Suprapubic skin (tissue), 4 donors: ENCODE measurements around the gene ARSB. TPM values are rescaled to one million over a fixed set of nuclear protein-coding genes. Genes with fewer than 3 reads are reported as not detected.
A peak's percentile ranks its signal among the peaks of the same experiment; 100 is the strongest.

Experiments used
- DNase-seq, 2 donors: peaks; one replicate each; pipeline ENCODE4 v3.0.0-alpha.2; 2019; ENCODE audit warnings: low spot score in 2 of 2
- H3K27ac ChIP-seq: fragments of 200-600 bp; sonication (generic); one replicate; pipeline ENCODE4 v1.5.1; 2019
- H3K27me3 ChIP-seq: fragments of 200-600 bp; sonication (generic); one replicate; pipeline ENCODE4 v1.5.1; 2019
- H3K36me3 ChIP-seq: fragments of 200-600 bp; sonication (generic); one replicate; pipeline ENCODE4 v1.5.1; 2019
- H3K4me1 ChIP-seq: fragments of 200-600 bp; sonication (generic); one replicate; pipeline ENCODE4 v1.5.1; 2019
- H3K4me3 ChIP-seq: fragments of 200-600 bp; sonication (generic); one replicate; pipeline ENCODE4 v1.5.1; 2019; ENCODE audit warnings: mild to moderate bottlenecking
- H3K9me3 ChIP-seq: fragments of 200-600 bp; sonication (generic); one replicate; pipeline ENCODE4 v1.5.1; 2019
- EP300 ChIP-seq: sonication (generic); formaldehyde crosslinking; IDR thresholded peaks from one replicate; pipeline ENCODE4 v1.6.1; 2017; ENCODE audit warnings: antibody characterized with exemption
- POLR2A ChIP-seq, 2 donors: fragments of 450-650 bp; IDR thresholded peaks; one replicate each; pipeline ENCODE4 v1.6.1; 2017; ENCODE audit warnings: antibody characterized with exemption in 2 of 2, mild to moderate bottlenecking in 2 of 2, moderate library complexity in 2 of 2
- POLR2AphosphoS5 ChIP-seq, 3 donors: sonication (generic); formaldehyde crosslinking; IDR thresholded peaks; one replicate each; pipeline ENCODE4 v1.6.1; 2017; ENCODE audit warnings: antibody characterized with exemption in 3 of 3
- WGBS: methylation state at CpG from one replicate; pipeline ENCODE4 v1.1.5; 2018; 5-methylcytosine and 5-hydroxymethylcytosine counted together
- total RNA-seq, 4 donors: library from RNA; depleted of rRNA; stranded (reverse); fragments of >200 nt; gene quantifications; one replicate each; pipeline ENCODE4 v1.1.0, GENCODE V29; 2016
- TF ChIP-seq, protein P1 (sequence below), 2 donors: fragments of 200-600 bp in 1 of 2; fragments of 450-650 bp in 1 of 2; sonication (generic) in 1 of 2; IDR thresholded peaks; one replicate each; pipeline ENCODE4 v1.5.1; 2016 to 2019; ENCODE audit warnings: antibody characterized with exemption in 2 of 2, mild to moderate bottlenecking in 1 of 2, moderate library complexity in 1 of 2

The ARSB gene
- total RNA-seq, 4 donors from 2014 or later: 3.1 to 5.1 (median 3.4) TPM

DNA sequence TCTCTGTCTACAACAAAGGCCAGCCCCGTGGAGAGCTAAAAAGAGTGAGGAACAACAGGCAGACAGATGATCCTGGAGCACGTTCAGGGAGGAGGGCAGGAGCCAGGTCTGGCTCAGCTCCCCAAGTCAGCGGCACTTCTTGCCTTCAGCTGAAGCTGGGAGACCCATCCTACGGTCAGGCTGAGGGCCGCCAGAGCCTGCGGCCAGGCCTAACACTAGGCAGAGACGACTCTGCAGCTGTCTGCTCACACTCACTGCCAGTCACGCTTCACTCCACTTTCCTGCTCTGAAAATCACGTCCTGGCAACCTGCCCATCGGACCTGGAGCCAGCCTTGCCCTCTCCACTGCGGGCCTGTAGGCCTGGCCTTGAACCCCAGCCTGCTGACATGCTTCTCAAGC lies 175.7 kb downstream of the ARSB start:
- Histone ChIP-seq H3K4me1 (no peaks in the 10 kb centered on the region), H3K9me3 (no peaks in the 10 kb centered on the region), H3K27me3 (no peaks in the 10 kb centered on the region), H3K4me3 (no peak overlapping the region), H3K27ac (no peak overlapping the region), H3K36me3 (no peaks in the 10 kb centered on the region)
- WGBS: 84% methylated on average over 11 of the region's 11 CpGs
- TF ChIP-seq POLR2AphosphoS5 (IDR thresholded peaks at IDR 0.05): no peak
- TF ChIP-seq POLR2A (IDR thresholded peaks at IDR 0.05): no peak
- no peak for TF ChIP-seq EP300
- TF ChIP-seq, protein P1, sequence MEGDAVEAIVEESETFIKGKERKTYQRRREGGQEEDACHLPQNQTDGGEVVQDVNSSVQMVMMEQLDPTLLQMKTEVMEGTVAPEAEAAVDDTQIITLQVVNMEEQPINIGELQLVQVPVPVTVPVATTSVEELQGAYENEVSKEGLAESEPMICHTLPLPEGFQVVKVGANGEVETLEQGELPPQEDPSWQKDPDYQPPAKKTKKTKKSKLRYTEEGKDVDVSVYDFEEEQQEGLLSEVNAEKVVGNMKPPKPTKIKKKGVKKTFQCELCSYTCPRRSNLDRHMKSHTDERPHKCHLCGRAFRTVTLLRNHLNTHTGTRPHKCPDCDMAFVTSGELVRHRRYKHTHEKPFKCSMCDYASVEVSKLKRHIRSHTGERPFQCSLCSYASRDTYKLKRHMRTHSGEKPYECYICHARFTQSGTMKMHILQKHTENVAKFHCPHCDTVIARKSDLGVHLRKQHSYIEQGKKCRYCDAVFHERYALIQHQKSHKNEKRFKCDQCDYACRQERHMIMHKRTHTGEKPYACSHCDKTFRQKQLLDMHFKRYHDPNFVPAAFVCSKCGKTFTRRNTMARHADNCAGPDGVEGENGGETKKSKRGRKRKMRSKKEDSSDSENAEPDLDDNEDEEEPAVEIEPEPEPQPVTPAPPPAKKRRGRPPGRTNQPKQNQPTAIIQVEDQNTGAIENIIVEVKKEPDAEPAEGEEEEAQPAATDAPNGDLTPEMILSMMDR (IDR thresholded peaks at IDR 0.05): no peak
- DNase-seq: no peak

DNA sequence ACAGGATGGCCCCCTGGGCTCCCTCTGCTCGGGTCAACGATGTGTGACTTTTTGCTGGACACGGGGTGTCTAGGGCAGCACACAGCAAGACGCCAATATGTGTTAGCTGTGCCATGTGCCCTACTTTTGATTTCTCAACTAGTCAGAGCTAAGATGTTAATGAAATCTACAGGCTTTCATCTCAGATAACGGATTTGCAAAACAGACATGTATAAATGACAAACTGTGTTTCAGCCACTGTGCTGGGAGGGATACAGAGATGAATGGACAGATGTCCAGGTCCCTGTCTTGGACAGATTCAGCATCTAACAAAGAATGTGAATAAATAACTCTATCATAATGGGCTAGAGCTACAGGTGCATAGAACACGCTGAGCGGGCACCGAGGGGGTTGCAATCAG lies 176.3 kb downstream of the ARSB start:
- no peak for TF ChIP-seq EP300
- TF ChIP-seq, protein P1 (IDR thresholded peaks at IDR 0.05): no peak
- TF ChIP-seq POLR2A (IDR thresholded peaks at IDR 0.05): no peak
- TF ChIP-seq POLR2AphosphoS5 (IDR thresholded peaks at IDR 0.05): no peak
- Histone ChIP-seq H3K27me3 (no peaks in the 10 kb centered on the region), H3K36me3 (no peaks in the 10 kb centered on the region), H3K4me3 (no peak overlapping the region), H3K9me3 (no peaks in the 10 kb centered on the region), H3K27ac (no peak overlapping the region), H3K4me1 (no peaks in the 10 kb centered on the region)
- WGBS: 80% methylated on average over 8 of the region's 8 CpGs
- no peak for DNase-seq

DNA sequence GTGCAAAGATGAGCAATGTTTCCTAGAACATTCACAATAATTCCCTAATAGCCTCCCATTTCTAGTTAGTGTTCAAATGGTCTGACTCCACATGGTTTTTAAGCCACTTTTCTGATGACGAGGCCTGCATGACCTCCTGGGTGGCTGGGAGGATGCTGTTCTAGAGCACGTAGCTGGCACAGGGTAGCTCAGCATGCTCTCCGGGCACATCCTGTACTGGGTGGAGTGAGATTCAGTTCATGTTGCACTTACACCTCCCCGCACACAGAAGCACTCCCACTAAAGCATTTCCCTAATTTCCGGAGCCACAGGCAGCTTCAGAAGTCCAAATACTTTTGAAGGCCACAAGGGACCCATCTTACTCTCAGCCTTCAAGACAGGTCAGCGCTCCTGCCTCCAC lies 176.7 kb downstream of the ARSB start:
- TF ChIP-seq POLR2AphosphoS5 (IDR thresholded peaks at IDR 0.05) (peak in 1 of 3 donors; percentile 15), POLR2A (IDR thresholded peaks at IDR 0.05) (no peak), EP300 (no peak)
- TF ChIP-seq, protein P1 (IDR thresholded peaks at IDR 0.05): no peak
- H3K4me3 ChIP-seq: no peak overlapping the region
- no peaks in the 10 kb centered on the region for H3K36me3 ChIP-seq
- H3K9me3 ChIP-seq: no peaks in the 10 kb centered on the region
- WGBS: 77% methylated on average over 6 of the region's 6 CpGs
- no peak for DNase-seq
- no peak overlapping the region for H3K27ac ChIP-seq
- H3K4me1 ChIP-seq: no peaks in the 10 kb centered on the region
- H3K27me3 ChIP-seq: no peaks in the 10 kb centered on the region

DNA sequence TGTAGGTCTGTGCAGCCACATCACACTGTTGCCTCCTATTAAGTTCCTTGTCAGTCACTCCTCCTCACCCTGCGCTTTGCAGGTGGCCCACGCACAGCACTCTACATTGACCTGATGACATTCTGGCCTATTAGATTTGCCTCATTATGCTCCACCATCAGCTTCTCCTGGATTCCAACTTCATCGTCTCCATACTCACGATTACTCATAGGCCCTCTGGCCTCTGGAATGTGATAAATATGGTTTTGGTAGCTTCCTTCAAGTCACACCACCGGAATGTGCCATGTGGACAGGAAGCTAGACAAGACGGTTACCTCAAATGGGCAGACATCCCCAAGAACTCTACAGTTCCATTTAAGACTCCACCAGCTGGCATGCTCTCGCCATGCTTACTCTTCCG lies 178.6 kb downstream of the ARSB start:
- Histone ChIP-seq H3K9me3 (no peaks in the 10 kb centered on the region), H3K36me3 (no peaks in the 10 kb centered on the region), H3K4me1 (no peaks in the 10 kb centered on the region), H3K4me3 (no peak overlapping the region), H3K27me3 (no peaks in the 10 kb centered on the region), H3K27ac (no peak overlapping the region)
- 94% methylated on average over 8 of the region's 8 CpGs for WGBS
- TF ChIP-seq POLR2A (IDR thresholded peaks at IDR 0.05) (no peak), POLR2AphosphoS5 (IDR thresholded peaks at IDR 0.05) (no peak), EP300 (no peak)
- TF ChIP-seq, protein P1 (IDR thresholded peaks at IDR 0.05): no peak
- no peak for DNase-seq

DNA sequence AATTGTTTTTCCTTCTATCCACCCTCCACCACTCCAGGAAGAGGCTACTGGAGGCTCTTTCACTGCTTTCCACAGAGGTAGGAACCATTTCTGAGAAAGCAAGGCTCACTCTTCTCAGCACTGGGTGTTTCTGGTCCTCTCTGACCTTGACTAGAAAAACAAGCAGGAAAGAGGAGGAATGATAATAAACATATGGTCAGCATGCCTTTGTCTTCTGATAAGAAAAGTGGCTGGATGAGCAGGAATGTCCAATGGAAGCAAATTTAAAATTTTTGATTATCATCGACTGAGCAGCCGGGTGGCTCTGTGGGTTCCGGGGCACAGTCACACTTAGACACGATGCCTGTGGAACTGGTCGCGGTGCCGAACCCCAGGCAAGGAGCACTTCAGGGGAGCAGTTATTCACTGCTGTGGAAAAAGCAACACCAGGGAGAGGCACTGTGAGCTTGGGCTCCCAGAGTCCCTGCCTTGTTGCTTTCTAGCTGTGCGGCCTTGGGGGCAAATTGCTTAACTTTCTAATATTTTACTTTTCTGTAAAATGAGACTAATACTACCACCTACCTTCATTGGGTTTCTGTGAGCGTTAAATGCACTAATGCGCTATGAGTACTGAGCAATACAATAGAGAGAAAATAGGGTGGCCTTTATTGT lies 179.5 kb downstream of the ARSB start:
- H3K27ac ChIP-seq: no peak overlapping the region
- no peaks in the 10 kb centered on the region for H3K4me1 ChIP-seq
- H3K27me3 ChIP-seq: no peaks in the 10 kb centered on the region
- no peak for DNase-seq
- no peaks in the 10 kb centered on the region for H3K36me3 ChIP-seq
- H3K9me3 ChIP-seq: no peaks in the 10 kb centered on the region
- TF ChIP-seq, protein P1 (IDR thresholded peaks at IDR 0.05): no peak
- no peak for TF ChIP-seq EP300
- TF ChIP-seq POLR2AphosphoS5 (IDR thresholded peaks at IDR 0.05): no peak
- TF ChIP-seq POLR2A (IDR thresholded peaks at IDR 0.05): no peak
- 94% methylated on average over 10 of the region's 10 CpGs for WGBS
- no peak overlapping the region for H3K4me3 ChIP-seq
